ENCODE measurements around the gene AR.

- TF ChIP-seq CTCF (IDR thresholded peaks at IDR 0.05; ENCODE audit: low read depth, low read length, missing input control), result no peak
- no peak for TF ChIP-seq ZBTB33 (IDR thresholded peaks at IDR 0.05)
- TF ChIP-seq HNF4G (IDR thresholded peaks at IDR 0.05), result no peak
- no peak for TF ChIP-seq RAD21 (IDR thresholded peaks at IDR 0.05)
- no peak for TF ChIP-seq GABPA (IDR thresholded peaks at IDR 0.05 in 1 of 2, conservative IDR thresholded peaks at IDR 0.05 in 1 of 2)
- TF ChIP-seq, protein P1, sequence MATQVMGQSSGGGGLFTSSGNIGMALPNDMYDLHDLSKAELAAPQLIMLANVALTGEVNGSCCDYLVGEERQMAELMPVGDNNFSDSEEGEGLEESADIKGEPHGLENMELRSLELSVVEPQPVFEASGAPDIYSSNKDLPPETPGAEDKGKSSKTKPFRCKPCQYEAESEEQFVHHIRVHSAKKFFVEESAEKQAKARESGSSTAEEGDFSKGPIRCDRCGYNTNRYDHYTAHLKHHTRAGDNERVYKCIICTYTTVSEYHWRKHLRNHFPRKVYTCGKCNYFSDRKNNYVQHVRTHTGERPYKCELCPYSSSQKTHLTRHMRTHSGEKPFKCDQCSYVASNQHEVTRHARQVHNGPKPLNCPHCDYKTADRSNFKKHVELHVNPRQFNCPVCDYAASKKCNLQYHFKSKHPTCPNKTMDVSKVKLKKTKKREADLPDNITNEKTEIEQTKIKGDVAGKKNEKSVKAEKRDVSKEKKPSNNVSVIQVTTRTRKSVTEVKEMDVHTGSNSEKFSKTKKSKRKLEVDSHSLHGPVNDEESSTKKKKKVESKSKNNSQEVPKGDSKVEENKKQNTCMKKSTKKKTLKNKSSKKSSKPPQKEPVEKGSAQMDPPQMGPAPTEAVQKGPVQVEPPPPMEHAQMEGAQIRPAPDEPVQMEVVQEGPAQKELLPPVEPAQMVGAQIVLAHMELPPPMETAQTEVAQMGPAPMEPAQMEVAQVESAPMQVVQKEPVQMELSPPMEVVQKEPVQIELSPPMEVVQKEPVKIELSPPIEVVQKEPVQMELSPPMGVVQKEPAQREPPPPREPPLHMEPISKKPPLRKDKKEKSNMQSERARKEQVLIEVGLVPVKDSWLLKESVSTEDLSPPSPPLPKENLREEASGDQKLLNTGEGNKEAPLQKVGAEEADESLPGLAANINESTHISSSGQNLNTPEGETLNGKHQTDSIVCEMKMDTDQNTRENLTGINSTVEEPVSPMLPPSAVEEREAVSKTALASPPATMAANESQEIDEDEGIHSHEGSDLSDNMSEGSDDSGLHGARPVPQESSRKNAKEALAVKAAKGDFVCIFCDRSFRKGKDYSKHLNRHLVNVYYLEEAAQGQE (IDR thresholded peaks at IDR 0.05), result no peak
- TF ChIP-seq SP1 (IDR thresholded peaks at IDR 0.05), result no peak
- no peak for TF ChIP-seq FOXA1 (IDR thresholded peaks at IDR 0.05)
- TF ChIP-seq TAF1 (conservative IDR thresholded peaks at IDR 0.05), result no peak
- no peak for TF ChIP-seq RXRA (IDR thresholded peaks at IDR 0.05)
- no peak for TF ChIP-seq NR2F2 (IDR thresholded peaks at IDR 0.05)
Measured at GRCh38 chrX:67520671-67521070, 23.1 kb upstream of the AR start.

Measured in liver (tissue), 3 donors.